Measurements from ENCODE around the gene ZSCAN1.
A peak's percentile ranks its signal among the peaks of the same experiment; 100 is the strongest.

The ZSCAN1 gene

DNA sequence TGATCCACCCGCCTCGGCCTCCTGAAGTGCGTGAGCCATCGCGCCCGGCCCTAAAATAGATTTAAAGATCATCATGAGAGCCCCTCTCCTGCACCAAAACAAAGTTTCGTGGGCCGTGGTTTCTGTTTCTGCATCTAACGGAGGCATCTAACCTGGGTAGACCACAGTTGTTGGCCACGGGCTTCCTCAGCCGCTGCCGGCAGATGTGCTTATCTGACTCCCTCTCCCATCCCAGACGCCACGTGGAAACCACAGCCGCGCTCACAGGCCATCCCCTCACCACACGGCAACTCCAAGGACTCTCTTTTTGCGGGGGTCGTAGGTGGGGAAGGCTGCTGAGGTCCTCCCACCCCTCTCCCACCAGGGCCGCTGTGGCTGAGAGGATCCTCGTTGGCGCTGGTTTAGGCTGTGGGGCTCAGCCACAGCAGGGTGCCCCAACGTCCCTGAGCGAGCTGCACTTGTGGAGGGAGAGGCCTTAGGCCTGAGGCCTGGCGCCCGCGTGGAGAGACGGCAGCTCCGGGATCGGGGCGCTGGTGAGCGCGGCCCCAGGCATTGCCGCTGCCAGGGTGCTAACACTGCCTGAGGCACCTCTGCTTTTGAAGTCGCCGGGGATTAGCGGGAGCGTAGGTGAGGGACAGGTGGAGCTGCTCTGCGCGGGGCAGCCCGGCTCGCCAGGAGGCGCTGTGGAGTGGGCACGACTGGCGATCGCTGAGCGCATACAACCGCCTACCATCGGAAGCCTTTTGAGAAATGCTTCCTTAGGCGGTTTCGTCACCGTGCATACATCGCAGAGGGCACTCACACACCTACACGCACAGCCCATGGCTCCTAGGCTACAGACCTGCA, 8.9 kb downstream of the ZSCAN1 start:
- DNase-seq = no peak

DNA sequence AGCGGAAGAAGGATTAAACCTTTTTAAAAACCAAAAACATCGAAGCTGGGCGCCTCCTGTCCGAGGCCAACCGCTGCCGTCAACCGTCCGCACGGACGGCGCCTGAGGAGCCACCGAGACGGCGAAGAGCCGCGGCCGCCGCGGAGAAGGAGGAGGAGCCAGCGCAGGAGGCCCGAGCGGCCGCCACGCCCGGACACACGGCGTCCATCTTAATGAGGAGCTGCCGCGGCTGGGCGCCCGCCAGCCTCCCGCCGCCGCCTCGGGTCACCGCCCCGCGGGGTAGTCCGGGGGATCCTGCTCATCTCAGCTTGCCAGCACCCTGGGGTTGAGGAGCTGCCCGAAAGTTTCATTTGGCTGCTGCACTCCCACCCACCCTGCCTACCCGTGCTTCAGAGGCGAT, 10.6 kb downstream of the ZSCAN1 start:
- DNase-seq = no peak

DNA sequence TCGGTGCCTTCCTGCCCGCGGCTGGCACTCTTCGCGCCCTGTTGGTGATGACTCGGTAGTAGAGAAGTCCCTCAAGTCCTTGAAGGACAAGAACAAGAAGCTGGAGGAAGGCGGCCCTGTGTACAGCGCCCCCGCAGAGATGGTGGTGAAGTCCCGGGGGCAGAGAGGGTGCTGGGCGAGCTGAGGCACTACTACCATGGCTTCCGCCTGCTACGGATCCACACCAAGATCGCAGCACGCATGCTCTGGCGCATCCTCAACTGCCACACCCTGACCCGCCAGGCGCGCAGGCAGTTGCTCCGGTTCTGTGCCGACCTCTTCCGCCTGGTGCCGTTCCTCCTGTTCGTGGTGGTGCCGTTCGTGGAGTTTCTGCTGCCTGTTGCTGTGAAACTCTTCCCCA, 11.1 kb downstream of the ZSCAN1 start:
- no peak for DNase-seq

DNA sequence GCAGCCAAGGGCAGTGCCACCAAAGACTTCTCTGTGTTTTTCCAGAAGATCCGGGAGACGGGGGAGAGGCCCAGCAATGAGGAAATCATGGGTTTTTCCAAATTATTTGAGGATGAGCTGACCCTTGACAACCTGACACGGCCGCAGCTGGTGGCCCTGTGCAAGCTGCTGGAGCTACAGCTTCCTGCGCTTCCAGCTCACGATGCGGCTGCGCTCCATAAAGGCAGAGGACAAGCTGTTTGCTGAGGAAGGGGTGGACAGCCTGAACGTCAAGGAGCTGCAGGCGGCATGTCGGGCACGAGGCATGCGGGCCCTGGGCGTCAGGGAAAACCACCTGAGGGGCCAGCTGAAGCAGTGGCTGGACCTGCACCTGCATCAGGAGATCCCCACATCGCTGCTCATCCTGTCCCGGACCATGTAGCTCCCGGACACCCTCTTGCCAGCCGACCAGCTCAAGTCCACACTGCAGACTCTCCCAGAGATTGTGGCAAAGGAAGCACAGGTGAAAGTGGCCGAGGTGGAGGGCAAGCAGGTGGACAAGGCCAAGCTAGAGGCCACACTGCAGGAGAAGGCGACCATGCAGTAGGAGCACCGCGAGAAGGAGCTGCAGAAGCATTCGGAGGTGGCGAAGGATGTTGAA, 11.7 kb downstream of the ZSCAN1 start:
- DNase-seq = no peak

DNA sequence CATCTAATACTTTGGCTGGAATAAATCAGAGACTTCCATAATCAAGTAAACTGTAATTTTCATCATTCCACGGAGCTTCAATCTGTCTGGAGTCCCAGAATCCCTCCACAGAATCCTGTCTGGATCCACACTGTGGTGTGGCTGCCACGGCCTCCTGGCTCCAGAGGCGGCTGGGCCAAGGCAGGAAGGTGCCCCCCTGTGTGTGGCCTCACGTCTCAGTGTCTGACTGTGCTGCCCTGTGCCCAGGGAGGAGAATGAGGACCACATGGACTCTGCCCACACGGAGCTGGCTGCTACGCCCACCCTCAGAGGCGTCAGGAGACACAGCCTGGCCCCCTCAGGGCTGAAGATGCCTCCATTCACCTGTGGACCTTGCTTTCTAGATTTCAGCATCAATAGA, 13.0 kb downstream of the ZSCAN1 start:
- DNase-seq = no peak

DNA sequence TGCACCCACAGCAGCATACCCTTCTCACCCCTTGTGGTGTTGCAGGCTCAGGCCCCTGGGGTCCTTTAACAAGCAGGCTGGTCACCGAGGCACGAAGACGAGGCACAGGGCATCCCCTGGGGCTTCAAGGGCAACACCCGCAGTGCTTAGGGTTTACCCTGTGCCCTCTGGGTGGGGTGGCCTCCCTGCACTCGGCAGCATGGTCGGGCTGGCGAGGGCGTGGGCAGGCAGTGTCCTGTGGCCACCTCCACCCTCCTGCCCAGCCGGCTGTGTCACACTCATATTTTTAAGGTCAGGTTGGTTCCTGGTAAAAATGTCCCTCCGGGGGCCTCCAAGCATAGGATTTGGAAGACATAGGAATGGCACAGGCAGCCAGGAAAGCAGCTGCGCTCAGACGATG, 13.8 kb downstream of the ZSCAN1 start:
- DNase-seq = no peak

DNA sequence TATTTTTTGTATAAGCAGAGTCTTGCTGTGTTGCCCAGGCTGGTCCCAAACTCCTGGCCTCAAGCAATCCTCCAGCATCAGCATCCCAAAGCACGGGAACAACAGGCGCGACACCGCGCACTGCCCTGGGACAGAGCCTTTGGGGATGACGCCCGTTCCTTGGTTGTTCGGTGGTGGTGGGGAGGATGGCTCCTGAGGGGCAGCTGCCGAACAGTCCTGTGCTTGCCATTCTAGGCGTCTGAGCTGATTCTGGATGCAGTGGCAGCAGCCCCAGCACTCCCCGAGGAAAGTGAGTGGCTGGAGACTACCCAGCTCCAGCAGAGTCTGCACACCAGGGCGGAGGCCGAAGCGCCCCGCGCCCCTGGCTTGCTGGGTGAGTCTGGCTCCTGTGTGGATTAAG, 18.4 kb downstream of the ZSCAN1 start:
- no peak for DNase-seq

DNA sequence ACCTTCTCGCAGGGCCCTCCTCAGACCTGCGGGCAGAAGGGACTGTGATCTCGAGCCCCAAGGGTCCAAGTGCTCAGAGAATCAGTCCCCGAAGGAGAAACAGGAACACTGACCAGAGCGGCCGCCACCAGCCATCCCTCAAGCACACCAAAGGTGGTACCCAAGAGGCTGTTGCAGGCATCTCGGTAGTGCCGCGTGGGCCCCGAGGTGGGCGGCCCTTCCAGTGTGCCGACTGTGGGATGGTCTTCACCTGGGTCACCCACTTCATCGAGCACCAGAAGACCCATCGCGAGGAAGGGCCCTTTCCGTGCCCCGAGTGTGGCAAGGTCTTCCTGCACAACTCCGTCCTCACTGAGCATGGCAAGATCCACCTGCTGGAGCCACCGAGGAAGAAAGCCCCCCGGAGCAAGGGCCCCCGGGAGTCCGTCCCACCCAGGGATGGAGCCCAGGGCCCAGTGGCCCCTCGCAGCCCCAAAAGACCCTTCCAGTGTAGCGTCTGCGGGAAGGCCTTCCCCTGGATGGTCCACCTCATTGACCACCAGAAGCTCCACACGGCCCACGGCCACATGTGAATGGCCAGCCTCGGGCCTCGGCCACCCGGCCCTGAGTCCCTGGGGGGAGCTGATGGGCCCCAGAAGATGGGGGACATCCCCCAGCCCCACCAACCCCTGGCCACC, 19.8 kb downstream of the ZSCAN1 start:
- no peak for DNase-seq

DNA sequence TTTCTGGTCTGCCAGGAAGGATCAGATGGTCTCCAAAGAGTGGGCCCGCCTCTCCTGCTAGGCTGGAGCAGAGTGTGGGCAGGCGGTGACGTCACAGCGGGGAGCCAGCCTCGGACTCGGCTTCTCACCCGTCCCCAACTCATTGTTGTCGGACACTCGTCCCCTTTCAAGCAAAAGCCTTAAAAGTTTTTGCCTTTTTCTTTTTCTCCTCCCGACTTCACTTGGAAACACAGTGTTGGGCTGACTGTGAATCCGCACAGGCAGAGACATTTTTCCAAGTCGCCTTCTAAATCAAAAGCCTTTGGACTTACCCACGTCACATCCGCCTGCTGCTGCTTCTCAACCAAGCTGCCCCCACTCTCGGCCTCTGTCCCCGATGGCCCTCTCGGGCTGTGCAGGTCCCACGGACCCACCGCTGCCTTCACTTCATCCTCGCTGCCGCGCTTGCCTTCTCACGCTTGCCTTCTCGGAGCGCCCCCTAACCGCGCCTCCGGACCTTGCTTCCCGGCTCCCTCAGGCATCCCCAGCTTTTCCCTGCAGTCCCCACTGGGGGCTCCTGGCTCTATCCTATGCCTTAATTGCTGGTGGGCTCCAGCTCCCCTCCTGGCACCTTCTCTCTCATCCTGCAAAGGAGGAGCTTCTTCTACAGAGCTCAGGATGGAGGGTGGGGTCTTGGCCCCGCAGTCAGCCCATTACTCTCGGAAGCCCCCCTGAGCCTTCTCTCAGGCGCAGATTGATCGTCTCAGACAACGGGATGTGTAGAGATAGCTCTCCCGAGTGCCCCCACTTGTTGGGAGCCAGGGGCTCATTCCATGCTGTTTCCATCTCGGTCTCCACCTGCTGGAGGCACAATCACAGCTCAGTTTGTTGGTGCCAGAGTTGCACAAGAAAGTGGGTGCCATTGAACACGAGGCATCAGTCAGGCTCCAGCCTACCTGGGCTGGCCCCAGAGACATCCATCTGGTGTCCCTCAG, 21.4 kb downstream of the ZSCAN1 start:
- no peak for DNase-seq

DNA sequence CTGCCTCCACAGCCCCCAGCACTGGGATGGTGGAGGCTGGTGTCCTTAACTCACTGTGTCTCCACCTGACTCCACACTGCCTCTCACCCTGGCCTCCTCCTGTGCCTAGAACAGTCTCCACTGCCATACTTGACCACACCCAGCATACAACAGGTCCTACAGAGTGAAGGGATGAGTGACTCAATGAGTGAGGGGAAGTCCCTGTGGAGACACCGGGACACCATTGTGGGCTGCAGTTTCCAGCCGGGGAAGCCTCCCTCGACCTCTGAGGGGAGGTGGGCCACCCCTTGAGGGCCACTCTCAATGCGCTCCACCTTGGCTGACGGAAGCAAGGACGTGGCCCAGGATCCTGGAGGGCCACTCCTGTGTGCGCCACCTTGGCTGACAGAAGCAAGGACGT, 22.4 kb downstream of the ZSCAN1 start:
- no peak for DNase-seq

DNA sequence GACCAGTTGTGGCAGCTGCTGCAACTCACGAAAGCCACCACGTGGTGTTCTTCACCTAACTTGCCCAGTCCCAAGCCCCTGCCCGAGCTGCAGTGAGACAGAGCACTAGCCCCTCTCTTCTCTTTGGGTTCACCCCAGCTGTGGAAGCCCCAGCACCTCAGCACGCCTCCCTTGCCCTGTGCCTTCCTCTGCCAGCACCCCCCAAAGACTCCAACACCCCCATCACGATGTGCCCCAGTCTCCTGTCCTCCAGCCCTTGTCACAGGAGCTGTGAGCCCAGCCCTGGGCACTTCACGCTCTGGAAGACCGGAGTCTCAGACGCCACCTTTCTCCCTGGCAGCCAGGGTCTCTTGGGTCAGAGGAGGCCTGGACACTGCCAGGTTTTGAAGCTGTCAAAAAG, 23.0 kb downstream of the ZSCAN1 start:
- no peak for DNase-seq

DNA sequence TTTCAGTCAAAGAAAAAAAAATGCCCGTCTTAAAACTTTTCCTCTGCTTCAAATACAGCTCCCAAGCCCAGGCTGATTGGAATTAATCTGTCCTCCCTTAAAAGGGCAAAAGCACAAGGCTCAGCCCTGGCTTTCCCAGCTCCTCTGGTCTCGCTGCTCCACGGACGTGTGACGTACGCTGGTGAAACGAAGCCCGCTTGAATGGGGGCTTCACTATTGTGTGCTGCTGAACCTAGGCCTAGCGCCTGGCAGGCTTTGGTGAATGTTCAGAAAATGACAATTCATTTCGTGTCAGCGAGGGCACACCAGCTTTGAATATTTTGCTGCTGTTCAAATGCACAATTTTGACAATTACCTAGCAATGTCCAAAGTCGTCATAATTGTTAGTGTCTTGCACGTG, 24.6 kb downstream of the ZSCAN1 start:
- no peak for DNase-seq

DNA sequence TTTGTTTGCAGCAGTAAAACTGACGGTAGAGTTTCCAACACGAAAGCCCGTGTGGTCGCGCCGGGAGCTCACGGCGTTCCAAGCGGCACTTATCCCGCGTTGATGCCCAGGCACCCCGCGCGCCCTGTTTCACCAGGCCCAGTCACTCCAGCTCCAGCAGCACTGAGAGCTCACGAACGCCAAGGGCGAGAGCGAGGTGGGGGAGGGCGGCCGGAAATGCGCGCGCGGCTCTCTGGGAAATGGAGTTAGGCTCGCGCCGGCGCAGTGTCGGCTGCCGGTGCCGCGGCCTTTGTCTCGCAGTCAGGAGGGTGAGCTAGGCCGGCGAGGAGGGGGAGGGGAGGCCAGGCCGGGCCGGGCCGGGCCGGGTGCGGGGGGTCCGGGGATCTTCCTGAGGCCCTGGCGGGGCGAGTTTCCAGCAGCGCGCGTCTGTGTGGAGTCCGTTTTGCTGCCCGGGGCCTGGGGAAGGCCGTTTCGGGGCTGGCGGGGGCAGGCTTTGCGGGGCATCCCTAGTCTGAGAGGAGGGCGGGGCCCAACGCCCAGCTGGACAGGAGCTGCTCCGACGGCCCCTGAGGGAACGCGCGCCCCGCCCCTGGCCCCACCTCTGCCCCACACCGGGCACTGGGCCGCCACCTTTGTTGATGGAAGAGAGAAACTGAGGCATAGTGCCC, 25.3 kb downstream of the ZSCAN1 start, which contains the start of gene ZNF135:
Gene ZNF135 (plus strand): TSS at position 280 of the 668 bp plus-strand sequence. CDS start 721 bp downstream, outside the sequence.
- peak; percentile 28 for DNase-seq

DNA sequence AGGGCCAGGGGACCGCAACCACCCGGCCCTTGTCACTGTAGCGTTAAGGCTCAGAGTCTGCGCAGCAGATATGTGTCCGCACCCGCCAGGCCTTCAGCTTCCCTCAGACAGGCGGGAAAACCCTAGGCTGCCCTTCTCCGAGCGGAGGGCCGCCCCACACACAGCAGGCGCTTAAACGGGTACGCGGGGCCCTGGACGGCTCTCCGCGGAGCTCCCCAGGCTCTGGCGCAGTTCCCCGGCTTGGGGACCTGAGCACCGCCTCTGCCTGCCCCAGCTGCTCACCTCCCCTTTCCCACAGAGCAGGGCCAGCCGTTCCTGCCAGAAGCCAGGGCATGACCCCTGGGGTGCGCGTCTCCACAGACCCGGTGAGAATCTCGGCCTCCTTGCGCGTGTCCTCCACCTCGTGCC, 25.9 kb downstream of the ZSCAN1 start:
- DNase-seq = no peak

DNA sequence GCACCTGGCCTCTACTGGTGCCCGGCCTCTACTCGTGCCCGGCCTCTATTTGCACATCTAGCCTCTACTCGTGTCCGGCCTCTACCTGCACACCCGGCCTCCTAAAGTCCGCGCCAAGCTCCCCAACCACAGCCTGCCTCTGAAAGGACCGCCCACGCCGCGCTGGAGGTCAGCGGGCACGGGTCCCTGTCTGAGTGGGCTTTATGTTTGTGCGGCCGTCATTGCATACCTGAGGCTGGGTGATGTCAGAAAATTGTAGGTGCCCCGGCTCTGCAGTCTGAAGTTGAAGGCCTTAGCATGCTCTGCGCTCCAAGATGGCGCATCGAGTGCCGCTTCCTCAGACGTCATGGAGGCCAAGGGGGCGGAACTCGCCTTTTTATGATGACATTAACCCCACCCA, 26.4 kb downstream of the ZSCAN1 start:
- no peak for DNase-seq

DNA sequence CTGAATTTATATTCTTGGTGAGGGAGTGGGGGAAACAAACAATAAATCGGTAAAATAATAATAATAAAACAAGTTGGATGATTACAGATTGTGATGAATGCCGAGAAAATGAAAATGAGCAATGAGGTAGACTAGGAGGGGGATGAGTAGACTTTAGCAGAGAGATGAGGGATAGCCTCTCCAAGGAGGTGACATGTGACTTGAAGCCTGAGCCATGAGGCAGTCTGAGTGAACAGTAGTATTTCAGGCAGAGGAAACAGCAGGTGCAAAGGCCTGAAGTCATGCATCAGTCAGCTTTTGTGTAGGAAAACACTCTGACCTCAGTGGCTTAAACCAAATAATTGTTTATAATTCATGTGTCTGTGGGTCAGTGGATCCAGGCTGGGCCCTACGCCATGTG, 29.9 kb downstream of the ZSCAN1 start:
- no peak for DNase-seq

DNA sequence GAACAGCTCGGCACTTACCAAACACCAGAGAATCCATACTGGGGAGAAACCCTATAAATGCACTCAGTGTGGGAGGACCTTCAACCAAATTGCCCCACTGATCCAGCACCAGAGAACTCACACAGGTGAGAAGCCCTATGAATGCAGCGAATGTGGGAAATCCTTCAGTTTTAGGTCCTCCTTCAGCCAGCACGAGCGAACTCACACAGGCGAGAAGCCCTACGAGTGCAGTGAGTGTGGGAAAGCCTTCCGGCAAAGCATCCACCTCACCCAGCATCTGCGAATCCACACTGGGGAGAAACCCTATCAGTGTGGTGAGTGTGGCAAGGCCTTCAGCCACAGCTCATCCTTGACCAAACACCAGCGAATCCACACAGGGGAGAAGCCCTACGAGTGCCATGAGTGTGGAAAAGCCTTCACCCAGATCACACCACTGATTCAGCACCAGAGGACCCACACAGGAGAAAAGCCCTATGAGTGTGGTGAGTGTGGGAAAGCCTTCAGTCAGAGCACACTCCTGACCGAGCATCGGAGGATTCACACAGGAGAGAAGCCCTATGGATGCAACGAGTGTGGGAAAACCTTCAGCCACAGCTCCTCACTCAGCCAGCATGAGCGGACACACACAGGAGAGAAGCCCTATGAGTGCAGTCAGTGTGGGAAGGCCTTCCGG, 33.6 kb downstream of the ZSCAN1 start:
- DNase-seq = no peak

DNA sequence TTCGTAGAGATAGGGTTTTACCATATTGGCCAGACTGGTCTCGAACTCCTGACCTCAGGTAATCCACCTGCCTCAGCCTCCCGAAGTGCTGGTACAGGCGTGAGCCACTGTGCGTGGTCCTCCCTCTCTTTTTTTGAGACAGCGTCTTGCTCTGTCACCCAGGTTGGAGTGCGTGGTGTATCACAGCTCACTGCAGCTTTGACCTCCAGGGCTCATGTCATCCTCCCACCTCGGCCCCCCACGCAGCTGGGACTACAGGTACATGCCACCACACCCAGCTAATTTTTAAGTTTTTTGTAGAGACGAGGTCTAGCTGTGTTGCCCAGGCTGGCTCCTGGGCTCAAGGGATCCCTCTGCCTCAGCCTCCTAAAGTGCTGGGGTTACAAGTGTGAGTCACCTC, 46.0 kb downstream of the ZSCAN1 start:
- no peak for DNase-seq

DNA sequence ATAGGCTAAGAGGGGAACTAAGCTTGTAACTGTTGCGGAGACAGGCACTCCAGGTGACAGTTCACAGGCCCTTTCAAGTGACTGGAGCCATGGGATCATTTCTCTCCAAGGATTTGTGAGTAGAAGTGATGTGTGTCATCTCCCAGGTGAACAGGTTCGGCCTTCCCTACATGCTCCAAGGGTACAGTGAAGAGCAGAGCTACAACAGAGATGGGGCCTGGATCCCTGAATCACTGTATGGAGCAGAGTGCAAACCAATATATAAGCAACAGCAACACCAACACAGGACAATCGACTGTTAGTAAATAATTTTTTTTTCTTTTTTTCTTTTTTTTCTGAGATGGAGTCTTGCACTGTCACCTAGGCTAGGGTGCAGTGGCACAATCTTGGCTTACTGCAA, 49.2 kb downstream of the ZSCAN1 start:
- DNase-seq = no peak

DNA sequence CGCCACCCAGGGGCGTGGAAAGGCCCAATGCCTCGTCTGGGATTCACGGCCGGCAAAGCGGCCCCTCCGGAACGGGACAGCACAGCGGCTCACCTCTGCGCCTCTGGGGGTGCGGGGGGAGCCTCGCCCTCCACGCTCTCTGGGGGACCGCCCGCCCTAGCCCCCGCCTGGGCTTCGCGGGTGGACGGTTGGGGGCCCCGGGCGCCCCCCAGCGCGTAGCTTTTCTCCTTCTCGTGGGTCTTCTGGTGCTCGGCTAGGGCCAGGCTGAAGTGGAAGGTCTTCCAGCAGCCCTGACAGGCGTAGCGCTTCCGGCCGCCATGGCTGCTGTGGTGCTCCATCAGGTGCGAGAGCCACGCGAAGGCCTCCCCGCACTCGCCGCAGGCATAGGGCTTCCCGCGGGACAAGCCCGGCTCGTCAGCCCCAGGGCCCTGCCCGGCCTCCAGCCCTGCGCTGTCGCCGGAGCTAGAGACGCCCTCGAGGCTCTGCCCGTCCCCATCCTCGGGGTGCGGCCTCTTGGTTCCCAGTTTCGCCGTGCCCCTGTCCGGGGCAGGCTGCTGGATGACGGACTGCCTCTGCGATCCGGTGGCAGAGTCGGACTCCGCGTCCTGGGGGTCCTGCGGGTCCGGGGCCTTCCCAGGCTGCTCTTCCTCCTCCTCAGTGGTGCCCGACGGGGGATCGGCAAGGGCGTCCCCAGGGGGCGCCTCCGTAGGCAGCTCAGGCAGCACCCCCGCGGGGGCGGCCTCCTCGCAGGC, 50.9 kb downstream of the ZSCAN1 start:
- DNase-seq = no peak

DNA sequence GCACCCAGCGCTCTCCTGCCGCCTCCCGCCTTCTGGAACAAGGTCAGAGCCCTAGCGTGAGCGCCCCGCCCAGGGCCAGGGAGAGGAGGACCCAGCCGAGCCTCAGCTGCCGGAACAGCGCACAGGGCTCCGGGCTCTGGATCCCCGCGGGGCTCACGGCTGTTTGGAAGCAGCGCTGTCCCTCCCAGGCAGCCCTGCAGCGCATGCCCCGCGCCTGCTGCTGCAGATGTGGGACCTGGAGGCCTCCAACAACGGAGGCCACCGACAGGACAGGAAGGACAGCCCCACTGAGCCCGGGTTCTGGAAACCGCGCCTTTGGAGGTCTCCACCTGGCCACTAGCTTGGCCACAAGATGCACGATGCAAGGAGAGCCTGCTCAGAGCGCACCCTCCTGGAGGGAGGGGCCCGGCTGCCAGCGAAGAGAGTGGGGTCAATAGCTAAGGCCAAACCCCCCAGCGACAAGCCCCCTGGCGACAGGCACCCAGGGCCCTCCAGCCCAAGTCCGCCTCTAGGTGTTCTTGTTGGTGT, 51.6 kb downstream of the ZSCAN1 start:
- no peak for DNase-seq

All from NCI-H1105 treated with DMSO at 0.1 percent for 48 hours (cell line).